Fibroblast of skin of left biceps (primary cell): ENCODE data around the gene PPP3R1.
A peak's percentile ranks its signal among the peaks of the same experiment; 100 is the strongest.

Source experiments
- DNase-seq, 2 experiments: peaks; one replicate each; pipeline ENCODE4 v3.0.0-alpha.2; 2013; ENCODE audit warnings: low read depth in 2 of 2

PPP3R1 gene, protein sequence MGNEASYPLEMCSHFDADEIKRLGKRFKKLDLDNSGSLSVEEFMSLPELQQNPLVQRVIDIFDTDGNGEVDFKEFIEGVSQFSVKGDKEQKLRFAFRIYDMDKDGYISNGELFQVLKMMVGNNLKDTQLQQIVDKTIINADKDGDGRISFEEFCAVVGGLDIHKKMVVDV

DNA sequence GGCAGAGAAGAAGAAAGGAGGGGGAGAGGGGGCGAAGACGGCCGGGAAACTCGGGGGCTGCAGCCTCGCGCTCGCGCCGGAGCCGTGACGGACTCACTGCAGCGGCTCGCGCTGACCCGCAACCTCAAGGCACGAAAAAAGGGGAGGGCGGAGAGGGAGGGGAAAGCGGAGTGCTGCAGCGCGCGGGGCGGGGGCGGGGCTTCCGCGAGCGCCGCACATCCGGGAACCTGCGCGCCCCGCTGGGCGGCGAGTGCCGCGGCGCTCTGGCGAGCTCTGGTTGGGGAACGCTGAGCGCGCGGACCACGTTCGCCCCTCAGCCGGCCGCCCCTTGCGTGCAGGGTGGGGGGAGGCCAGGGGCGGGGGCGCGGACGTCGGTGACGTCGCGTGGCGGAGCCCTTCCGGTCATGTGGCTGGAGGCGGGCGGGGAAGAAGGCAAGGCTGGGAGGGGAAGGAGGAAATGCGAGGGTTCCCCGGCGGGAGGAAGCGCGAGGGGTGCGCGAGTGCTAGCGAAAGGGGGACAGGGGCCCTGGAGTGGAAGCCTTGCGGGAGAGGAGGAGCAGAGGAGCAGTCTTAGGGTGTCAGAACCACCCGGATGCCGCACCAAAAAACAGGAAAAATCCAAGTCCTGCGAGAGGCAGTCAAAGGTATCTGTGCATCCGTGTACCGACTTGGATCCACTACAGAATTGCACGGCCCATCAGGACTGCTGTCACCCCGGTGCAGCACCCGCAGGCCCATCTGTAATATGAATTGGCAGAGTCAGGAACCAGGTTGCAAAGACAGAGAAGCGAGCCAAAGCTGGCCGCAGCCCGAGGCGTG, at the start of gene PPP3R1:
TSS of gene PPP3R1 (minus strand) at position 133 of the 819 bp plus-strand sequence. CDS start 405 bp downstream, outside the sequence.
- DNase-seq: peak; percentile 92 to 94

DNA sequence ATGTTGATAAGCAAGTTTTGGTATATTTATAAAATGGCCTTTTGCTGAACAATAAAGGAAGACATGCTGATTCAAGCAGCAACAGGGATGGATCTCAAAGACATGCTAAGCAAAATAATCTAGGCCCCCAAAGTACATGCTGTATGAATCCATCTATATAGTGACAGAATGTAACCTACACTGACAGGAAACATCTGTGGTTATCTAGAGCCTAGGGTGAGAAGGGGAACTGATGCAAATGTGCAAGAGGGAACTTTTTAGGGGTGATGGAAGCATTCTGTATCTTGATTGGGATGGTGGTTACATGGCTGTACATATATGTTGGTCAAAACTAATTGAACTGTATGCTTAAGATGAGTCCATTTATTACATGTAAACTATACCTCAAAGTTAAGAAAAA, 43.2 kb upstream of the PPP3R1 start:
- DNase-seq: no peak

DNA sequence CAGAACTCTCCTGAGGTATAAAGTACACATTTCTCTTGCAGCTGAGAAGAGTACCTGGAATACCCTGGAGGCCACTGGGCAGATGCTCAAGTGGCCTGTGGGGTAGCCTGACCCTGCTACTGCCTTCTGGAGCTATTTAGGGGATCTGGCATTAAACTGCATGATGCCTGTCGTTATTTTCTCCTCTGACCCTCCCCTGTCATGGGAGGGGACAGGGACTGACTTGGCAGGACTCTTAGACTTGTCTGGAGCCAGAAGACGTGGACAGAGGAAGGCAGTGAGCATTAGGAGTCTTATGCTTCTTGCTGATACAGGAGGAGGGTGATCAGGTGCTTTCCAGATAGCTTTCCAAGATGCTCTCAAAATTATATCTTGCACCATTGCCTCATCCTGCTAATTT, 42.6 kb upstream of the PPP3R1 start:
- DNase-seq: no peak

DNA sequence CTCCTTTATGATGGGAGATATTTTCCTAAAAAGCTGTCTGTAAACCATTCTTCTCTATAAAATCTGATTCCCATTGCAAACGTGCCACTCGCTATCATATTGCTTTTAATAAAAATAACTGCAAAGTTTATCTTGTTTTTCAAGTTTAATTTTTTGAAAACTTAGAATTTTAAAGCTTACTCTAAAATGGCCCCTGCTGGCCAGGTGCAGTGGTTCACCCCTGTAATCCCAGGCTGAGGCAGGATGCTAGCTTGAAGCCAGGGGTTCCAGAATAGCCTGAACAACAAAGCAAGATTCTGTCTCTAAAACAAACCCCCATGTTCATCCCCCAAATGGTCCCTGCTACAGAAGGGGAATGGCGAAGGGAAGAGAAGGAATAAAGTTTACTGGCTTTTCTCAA, 41.9 kb upstream of the PPP3R1 start:
- DNase-seq: no peak

DNA sequence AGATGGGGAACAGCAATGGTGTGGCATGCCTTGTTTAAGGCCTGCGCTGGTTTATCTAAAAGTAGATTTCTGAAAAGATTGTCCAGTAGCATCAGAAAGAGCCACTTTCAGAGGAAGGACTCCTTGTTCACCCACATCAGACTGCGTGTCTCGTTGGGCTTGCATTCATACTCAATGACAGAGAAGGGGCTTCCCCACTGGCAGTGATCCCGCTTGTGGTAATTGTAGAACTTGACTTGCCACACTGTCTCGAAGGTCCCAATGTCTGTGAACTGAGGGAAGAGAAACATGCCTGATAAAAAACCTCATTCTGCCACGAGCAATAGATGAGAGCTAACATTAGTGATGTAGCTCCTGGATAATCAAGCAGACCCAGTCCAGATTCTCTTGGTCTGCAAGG, 41.4 kb upstream of the PPP3R1 start:
- DNase-seq: no peak

DNA sequence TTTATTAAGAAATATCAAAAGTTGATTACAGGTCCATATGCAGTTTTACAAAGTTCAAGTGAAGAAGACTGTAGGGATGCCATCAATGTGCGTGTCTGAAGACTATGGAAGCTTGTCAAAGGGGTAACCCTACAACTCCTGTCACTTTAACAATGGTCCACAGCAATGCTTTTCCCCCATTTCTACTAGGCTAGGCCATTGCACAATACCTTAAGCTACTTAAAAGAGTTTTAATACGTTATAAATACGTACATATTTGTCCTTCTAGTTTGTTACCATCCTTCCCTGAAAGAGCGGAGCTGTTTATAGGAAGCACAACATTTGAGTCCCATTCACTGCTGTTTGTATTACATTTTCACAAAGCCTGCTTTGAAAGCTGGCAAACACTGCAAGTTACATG, 40.7 kb upstream of the PPP3R1 start:
- no peak for DNase-seq

DNA sequence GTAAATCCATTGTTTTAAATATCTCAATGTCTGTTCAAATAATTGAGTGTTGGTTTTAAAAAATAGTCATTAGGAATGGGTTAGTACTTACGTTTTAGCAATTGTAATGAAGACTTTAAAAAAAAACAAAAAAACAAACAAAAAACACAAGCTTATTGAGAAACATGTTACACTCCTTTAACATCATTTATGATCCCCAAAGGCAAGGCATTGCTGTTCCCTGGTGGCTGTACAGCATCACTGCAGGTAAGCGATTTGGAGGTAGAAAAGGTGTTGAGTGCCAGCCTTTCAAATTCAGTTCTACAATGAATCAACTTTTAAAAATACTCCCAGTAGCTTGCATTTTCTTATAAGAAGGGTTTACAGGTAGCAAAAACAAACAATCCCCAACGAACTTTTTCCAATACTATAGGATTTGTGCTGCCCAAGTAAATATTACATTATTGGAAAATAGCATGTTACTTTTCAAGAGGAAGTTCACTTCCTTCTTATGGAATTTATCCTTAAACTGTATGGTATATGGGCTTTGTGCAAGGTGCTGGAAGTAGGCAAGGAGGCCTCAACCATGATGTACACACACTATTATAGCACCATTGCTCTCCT, 39.9 kb upstream of the PPP3R1 start:
- DNase-seq: no peak

DNA sequence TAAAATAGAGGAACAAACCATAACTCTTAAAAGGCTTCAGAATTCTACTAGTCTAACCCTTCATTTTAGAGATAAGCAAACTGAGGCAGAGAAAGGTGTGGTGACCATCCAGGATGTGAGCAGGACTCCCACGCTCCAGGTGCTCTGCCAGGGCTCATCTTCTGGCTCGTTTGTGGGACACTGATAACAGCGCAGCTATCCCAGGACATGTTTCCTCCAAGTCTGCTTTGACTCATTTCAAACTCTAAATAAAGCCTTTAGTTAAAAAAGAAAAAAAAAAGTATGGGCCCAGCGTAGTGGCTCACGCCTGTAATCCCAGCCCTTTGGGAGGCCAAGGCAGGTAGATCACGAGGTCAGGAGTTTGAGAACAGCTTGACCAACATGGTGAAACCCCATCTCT, 39.0 kb upstream of the PPP3R1 start:
- DNase-seq: no peak

DNA sequence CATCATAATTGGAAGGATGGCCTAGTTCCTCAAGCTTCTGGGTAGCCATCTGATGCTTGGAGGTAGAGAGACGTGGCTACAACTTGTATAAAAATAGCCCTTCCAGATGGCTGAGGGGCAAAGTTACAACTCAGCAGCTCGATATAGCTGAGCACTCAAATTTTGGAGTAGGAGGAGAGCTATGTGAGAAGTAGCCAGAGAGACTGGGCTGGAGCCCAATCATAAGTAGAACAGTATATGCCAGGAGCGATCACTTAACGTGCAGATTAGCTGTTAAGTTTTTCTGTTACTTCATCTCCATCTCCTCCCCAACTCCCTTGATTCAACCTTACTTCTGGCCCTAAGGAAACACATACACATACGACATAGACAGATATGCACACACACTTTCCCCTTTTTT, 38.6 kb upstream of the PPP3R1 start:
- DNase-seq: no peak

DNA sequence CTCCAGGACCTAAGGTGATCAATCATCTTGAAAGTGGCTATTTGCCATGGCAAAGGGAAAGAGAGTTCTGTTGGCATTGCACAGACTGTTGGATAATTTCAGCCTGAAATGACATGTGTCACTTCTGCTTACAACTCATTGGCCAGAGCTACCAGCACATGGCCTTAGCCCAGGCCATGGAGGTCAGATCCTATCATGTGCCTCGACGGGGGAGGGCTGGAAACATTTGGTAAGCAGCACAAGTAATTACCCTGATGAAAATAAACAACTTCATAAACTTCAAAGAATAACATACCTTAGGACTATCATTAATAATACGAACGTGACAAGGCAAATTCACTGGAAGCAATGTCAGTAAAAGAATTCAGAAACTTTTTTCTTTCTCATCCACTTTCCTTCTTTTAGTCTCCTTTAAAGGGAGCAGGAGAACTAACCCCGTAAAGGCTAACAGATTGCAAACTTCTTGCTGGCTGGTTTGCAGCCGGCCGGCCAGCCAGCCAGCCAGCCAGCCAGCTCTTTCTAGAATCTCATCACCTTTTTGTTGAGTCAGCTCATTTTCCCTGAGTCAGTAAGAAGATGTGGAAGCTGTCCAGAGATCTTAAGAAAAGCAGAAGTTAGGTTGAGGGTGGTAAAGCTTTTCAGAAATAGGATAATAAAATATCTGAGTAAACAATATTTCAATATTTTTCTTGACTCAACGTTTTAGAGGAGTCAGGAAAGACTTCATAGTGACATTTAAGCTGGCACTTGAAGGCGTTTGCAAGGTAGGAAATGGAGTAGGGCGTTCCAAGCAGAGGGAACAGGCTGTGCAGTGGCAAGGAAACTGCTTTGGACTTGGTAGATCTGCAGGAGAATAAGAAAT, 35.5 kb upstream of the PPP3R1 start:
- no peak for DNase-seq

DNA sequence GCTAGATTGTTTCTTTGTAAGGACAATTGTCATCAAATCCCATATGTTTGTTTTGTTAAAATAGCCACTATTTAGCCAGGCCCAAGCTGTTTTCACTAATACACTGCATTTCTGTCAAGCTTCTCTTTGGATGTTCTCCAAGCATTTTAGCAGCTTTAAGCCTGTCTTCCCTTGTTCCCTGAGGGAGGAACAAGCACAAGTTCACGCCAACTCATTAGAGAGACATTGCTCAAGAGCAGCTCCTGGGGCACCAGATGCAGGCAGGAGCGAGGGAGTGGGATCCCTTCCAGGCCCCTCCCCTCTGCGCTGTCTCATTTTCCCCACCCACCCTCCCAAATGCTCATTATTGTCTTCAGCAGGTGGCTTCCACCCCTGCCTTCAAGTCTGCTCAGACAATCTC, 32.6 kb upstream of the PPP3R1 start:
- peak; percentile 48 to 54 for DNase-seq

DNA sequence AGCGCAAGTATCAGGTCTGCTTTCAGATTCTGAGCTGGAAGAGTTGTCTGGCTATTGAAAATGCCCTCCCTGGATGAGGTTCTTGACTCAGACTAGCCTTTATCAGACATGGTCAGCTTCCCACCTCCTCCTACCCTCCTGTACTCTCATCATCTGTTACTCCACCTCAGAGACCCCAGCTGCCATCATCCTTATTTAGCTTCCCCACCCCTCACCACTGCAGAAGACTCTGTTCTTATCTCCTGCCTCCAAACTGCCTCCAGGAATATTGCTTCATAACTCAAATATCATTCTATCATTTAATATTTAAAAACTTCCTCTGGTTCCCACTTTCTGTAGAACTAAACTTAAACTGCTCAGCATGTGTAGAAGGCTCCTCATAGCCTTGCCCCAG, 31.1 kb upstream of the PPP3R1 start:
- DNase-seq: no peak

DNA sequence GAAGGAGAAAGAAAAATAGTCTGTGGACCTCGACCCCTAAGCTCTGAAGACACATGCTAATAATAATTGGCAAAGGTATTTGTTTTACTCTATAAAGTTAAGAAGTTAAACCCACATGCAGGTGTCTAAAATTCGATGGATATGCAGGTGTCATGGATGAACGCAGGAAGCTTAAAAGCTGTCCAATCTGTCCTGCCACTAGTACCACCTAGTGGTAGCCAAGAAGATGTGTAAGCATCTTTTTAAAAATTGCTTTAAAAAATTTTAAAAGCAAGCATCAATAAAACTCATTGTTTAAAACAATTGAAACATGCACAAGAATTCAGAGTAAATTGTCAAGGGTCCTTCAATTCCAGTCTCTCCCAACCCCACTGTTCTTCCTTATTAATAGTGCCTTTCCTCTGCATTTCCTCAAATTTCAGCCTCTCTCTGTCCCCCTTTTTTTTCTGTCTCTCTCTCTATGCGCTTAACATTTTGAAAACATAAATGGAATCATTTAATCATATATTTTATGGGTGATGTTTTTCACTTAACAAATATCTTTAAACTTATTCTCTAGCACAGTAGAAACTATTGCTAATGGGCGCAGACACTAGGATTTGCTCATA, 30.6 kb upstream of the PPP3R1 start:
- no peak for DNase-seq

DNA sequence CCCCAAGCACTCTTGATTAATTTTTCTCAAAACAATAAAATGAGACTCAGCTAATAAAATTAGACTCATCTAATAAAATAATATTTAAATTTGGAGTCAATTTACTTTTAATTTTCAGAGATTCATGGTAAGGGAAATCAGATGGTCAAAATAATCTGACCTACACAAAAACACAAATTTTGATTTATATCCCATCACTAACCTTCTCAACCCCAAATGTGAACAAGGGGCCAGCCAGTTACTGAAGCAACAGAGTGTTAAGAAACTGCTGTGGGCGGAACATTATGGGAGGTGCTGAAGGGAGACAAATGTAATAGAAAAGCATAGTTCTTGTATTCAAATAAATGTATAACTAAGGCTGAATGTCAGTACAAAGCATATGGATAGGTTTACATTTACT, 28.5 kb upstream of the PPP3R1 start:
- no peak for DNase-seq

DNA sequence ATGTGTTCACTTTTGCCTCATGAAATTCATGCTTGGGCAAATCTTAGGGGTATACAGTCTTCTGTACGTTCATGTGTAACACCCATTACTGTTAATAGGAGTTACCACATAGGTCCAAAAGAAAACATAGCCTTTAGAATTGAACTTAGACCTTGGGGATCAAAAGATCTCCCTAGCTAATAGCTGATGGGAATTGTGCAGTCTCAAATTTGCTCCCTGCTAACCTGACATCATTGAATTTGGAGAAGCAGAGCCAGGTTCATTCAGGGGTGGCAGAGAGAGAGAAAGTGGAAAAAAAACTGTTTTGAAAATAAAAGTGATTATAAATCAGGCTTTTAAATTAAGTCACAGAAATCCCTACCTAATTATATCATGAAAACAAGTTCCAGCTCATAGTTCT, 28.0 kb upstream of the PPP3R1 start:
- DNase-seq: no peak

DNA sequence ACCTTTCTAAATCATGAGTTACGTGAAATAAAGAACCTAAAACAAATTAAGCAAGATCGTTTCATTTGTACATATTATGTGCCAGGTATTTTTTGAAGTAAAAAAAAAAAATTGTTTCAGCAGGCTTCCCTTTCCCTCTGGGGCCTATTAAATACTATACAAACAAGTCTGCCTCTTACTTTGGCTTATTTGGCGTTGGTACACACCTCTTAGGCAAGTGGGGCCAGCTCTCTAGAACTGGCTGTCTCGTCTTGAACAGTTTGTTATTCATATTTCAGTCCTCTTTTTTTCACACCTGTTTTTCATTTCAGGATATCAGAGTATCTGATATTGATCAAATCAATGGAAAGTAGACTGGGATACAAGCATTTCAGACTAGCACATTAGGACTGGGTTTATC, 27.4 kb upstream of the PPP3R1 start:
- no peak for DNase-seq

DNA sequence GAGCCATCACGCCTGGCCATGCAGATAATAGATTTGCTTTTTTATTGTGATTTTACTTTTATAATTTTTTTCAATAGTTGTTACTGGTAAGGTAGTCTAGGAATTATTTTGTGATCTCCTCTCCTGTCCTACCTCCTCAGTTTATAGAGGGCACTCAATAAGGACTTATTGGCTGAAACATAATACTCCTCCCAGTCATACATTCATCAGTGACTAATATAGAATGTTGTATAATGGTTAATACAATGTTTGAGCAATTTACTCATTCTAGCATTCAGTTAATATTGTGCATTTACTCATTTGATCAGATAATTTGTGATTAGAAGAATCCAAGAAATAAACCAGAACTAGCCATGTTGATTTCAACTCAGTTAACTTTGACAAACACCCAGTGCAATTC, 25.8 kb upstream of the PPP3R1 start:
- DNase-seq: no peak

DNA sequence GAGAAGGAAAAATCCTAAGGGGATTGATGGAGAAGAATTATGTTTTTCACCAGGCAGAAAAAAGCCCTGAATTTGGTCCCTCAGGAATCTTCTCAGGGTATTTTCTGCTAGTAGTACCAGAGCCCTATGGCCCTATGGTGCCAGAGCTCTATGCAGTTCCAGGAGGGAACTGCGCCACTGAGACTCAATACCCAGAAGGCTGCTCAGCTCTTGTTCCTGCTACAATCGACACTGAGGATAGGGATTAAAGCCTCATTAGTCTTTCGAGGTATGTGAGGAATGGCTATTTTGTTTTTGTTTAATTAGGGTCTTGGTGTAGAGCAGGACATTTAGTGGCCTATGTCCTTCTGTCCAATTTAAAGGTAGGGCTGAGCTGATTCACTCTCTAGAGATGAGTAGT, 21.7 kb upstream of the PPP3R1 start:
- DNase-seq: no peak

DNA sequence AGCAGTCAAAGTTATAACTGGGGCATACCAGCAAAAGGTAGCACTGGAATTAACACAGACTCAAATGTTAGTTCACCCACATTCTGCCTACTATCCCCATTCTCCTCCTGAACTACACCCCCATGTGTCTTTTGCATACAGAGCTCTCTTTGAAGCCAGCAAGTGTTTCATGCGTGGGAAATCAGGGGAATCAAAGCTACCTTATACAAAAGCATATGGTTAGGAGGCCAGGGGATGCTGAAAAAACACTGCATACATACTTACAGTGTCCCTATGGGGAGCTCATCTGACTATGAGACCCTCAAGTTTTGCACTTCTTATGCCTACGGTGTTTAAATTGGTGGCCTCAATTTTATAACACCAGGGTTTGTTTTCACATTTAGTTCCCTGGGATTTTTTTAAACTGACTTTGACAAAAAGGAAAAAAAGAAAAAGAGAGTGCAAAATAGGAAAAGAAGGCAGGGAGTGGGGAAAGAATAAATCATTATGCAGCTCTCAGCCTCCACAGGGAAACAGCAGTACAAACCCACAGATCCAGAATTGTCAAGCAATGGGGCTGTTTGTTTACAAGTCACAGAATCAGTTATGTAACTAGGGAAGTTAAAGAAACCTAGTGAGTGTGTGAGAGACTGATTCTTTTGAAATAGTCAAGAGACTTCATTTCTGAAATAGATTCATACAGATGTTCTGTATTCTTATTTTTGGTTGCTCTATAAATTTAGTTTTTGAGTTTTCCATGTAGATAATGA, 20.1 kb upstream of the PPP3R1 start:
- no peak for DNase-seq

DNA sequence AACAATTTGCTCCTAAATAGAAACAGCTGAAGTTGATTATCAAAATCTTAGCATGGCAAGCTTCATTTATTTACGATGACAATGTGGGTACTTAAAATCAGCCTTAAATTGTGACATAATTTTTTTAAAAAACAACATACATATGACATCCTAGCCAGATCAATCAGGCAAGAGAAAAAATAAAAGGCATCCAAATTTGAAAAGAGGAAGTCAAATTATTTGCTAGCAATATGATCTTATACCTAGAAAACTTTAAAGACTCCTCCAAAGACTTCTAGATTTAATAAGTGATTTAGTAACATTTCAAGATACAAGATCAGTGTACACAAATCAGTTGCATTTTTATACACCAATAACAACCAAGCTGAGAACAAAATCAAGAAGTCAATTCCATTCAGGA, 14.3 kb upstream of the PPP3R1 start:
- no peak for DNase-seq

DNA sequence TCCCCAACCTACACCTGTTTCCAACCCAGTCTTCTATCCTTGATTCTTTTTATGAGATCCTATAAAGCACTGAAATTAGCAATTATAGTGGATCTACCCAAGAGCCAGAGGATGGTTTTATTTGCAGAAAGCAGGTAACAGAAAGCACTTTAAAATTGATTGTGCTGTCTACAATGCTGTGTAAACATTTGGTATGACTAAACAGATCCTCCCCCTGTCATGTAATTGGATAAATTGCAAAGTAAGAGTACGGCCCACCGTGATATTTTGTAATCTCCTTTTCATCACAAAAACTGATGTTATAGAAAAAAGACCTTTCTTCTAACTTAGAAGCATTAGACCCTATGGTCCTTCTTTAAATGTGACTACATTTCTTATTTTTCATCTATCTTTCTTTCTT, 11.3 kb upstream of the PPP3R1 start:
- DNase-seq: no peak
